Measurements from ENCODE around the gene TRIM24. TPM values are rescaled to one million over a fixed set of nuclear protein-coding genes. Genes with fewer than 3 reads are reported as not detected.
"Not testable (repeated sequence)": the region's sequence is repeated elsewhere in the genome, so short reads cannot be mapped to it uniquely, and the experiment has no call there.

Gene TRIM24
- total and polyA plus RNA-seq, 12 donors = 7.7 to 26.2 (median 18.9) TPM

GRCh38 chr7:138499340-138499739 lies 39.3 kb downstream of the TRIM24 start:
- Histone ChIP-seq H3K4me3 (no peak overlapping the region), H3K27ac (no peak overlapping the region), H3K4me1 (peaks cover 0 to 12% (median 0%) of the 10 kb centered on the region in 9 donors), H3K9me3 (peaks cover 0 to 3% (median 0%) of the 10 kb centered on the region in 11 donors), H3K36me3 (peaks cover 0 to 8% (median 0%) of the 10 kb centered on the region in 9 donors), H3K27me3 (no peaks in the 10 kb centered on the region)
- DNase-seq (no peak), ATAC-seq (no peak)
- TF ChIP-seq CTCF (IDR thresholded peaks at IDR 0.05) = no peak
- WGBS, 2 donors = 84 to 86% methylated on average over 3 of the region's 3 CpGs
- intact Hi-C loops (cut with DNase I) = no loop called here

- H3K27me3 ChIP-seq; intact Hi-C loops (cut with DNase I); DNase-seq; H3K9me3 ChIP-seq; H3K4me3 ChIP-seq; H3K27ac ChIP-seq; ATAC-seq: not testable (repeated sequence)
- Histone ChIP-seq H3K36me3 (peaks cover 0 to 18% (median 6%) of the 10 kb centered on the region in 9 donors), H3K4me1 (peaks cover 0 to 12% (median 0%) of the 10 kb centered on the region in 9 donors)
- WGBS, 2 donors = 94 to 98% methylated on average over 2 of the region's 2 CpGs
Measured at GRCh38 chr7:138500303-138500702, 40.2 kb downstream of the TRIM24 start.

- intact Hi-C loops (cut with DNase I) = no loop called here
- Histone ChIP-seq H3K27ac (no peak overlapping the region), H3K4me1 (peaks cover 0 to 15% (median 0%) of the 10 kb centered on the region in 9 donors), H3K36me3 (peaks cover 0 to 21% (median 6%) of the 10 kb centered on the region in 9 donors), H3K9me3 (peaks cover 0 to 3% (median 0%) of the 10 kb centered on the region in 11 donors), H3K4me3 (no peak overlapping the region), H3K27me3 (no peaks in the 10 kb centered on the region)
- DNase-seq = no peak
- TF ChIP-seq CTCF (IDR thresholded peaks at IDR 0.05) = no peak
- WGBS, 2 donors = 93 to 95% methylated on average over 1 of the region's 1 CpG
- no peak for ATAC-seq
Measured at GRCh38 chr7:138500892-138501291, 40.8 kb downstream of the TRIM24 start.

GRCh38 chr7:138502023-138502767 lies 42.1 kb downstream of the TRIM24 start:
- no peak for ATAC-seq
- intact Hi-C loops (cut with DNase I) = no loop called here

More at GRCh38 chr7:138502023-138502767, 42.1 kb downstream of the TRIM24 start:
- Histone ChIP-seq H3K4me1 (peaks cover 0 to 20% (median 0%) of the 10 kb centered on the region in 9 donors), H3K27me3 (no peaks in the 10 kb centered on the region), H3K9me3 (peaks cover 0 to 3% (median 0%) of the 10 kb centered on the region in 11 donors), H3K27ac (no peak overlapping the region), H3K4me3 (no peak overlapping the region), H3K36me3 (peaks cover 0 to 21% (median 6%) of the 10 kb centered on the region in 9 donors)
- WGBS, 2 donors = 88 to 93% methylated on average over 4 of the region's 4 CpGs
- DNase-seq = no peak
- TF ChIP-seq CTCF (IDR thresholded peaks at IDR 0.05) = no peak

Data from heart right ventricle (tissue), 16 donors.